Glomerular visceral epithelial cell (primary cell): ENCODE measurements around the gene LYZ.
A peak's percentile ranks its signal among the peaks of the same experiment; 100 is the strongest.
"Not testable (repeated sequence)": the region's sequence is repeated elsewhere in the genome, so short reads cannot be mapped to it uniquely, and the experiment has no call there.

Experiments used
- DNase-seq: peaks from one replicate; pipeline ENCODE4 v3.0.0-alpha.2; 2016; ENCODE audit errors: extremely low spot score

Gene LYZ

GRCh38 chr12:69348162-69348938 lies at the start of gene LYZ:
Gene LYZ (plus strand): TSS chr12:69348381. CDS start chr12:69348409, 28 bp downstream.
- no peak for DNase-seq

DNA sequence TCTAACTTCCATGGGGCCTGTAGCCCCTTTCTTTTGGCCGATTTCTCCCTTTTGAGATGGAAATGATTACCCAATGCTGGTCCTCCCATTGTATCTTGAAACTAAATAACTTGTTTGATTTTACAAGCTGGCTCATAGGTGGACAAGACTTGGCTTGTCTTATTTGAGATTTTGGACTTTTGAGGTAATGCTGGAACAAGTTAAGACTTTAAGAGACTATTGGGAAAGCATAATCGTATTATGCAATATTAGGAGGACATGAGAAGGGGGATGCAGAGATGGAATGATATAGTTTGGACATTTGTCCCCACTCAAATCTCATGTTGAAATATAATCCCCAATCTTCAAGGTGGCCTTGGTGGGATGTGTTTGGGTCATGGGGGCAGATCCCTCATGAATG lies 49.2 kb upstream of the LYZ start:
- no peak for DNase-seq

DNA sequence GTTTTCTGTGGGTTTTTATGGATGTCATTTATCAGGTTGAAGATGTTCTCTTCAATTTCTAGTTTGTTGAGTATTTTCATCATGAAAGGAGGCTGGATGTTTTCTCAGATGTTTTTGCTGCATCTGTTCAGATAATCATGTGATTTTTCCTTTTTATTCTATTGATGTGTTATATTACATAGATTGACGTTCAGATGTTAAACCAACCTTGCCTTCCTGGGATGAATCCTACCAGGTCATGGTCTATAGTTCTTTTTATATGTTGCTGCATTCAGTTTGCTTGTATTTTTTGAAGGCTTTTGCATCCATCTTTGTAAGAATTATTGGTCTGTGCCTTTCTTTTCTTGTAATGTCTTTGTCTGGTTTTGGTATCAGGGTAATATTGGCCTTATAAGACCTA lies 43.9 kb upstream of the LYZ start:
- DNase-seq = no peak

- no peak for DNase-seq
Measured at GRCh38 chr12:69309461-69309860, 38.7 kb upstream of the LYZ start.

GRCh38 chr12:69313209-69313608 lies 35.0 kb upstream of the LYZ start:
- DNase-seq = no peak

DNA sequence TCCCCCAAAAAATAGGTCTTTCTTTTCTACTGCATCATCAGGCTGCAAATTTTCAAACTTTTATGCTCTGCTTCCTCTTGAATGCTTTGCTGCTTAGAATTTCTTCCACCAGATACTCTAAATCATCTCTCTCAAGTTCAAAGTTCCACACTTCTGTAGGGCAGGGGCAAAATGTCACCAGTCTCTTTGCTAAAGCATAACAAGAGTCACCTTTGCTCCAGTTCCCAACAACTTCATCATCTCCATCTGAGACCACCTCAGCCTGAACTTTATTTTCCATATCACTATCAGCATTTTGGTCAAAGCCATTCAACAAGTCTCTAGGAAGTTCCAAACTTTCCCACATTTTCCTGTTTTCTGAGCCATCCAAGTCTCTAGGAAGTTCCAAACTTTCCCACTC lies 31.4 kb upstream of the LYZ start:
- not testable (repeated sequence) for DNase-seq

DNA sequence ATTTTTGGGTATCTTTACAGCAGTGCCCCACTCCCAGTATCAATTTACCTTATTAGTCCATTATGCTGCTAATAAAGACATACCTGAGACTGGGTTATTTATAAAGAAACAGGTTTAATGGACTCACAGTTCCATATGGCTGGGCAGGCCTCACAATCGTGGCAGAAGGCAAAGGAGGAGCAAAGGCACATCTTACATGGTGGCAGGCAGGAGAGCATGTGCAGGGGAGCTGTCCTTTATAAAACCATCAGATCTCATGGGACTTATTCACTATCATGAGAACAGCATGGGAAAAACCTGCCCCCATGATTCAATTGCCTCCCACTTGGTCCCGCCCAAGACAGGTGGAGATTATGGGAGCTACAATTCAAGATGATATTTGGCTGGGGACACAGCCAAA lies 30.9 kb upstream of the LYZ start:
- not testable (repeated sequence) for DNase-seq

GRCh38 chr12:69318225-69318624 lies 30.0 kb upstream of the LYZ start:
- no peak for DNase-seq

GRCh38 chr12:69321351-69321750 lies 26.8 kb upstream of the LYZ start:
- DNase-seq = no peak

DNA sequence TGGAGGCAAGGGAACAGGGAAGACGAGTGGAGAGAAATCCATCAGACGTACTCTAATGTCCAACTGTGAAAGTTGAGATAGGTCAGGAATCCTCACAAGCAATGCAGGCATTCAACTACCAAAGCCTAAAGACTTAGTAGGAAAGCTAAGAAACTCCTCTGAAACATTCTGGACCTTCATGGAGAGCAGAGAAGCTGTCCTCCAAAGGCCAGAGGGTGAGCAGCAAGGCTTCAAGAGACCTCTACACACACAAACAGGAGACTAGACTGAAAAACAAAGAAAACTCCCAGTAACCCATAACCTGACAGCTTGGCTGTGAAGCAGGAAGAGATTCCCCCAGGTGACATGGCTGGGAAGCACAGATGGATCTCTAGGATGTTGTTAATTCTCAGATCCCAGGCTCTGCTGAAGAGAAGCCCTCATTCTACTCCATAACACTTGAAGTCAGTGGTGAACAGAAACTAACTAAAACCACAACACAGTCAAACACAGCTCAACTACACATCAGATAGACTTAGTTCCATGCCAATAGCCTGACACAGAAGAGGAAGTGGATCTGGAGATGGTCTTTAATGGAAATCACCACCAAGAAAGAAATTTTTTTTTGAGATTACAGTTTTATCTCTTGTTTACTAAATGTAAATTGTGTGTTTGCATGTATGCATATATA lies 23.2 kb upstream of the LYZ start:
- no peak for DNase-seq

DNA sequence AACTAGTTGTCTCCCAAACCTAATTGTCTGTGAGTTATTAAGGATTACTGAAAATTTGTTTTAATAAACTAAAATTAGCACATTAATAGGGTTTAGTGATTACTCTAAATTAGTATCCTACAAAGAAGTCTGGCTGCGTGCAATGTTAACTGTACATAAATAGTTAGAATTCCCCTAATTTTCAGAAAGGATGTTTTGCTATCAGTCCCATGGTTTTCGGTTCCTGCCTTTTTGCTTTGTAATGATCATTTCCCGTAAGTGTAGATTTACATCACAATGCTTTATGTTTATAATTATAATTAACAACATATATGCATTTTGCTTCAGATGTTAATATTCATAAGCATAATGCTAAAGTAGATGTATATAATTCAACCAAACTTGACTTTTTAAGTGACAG lies 19.8 kb upstream of the LYZ start:
- no peak for DNase-seq

DNA sequence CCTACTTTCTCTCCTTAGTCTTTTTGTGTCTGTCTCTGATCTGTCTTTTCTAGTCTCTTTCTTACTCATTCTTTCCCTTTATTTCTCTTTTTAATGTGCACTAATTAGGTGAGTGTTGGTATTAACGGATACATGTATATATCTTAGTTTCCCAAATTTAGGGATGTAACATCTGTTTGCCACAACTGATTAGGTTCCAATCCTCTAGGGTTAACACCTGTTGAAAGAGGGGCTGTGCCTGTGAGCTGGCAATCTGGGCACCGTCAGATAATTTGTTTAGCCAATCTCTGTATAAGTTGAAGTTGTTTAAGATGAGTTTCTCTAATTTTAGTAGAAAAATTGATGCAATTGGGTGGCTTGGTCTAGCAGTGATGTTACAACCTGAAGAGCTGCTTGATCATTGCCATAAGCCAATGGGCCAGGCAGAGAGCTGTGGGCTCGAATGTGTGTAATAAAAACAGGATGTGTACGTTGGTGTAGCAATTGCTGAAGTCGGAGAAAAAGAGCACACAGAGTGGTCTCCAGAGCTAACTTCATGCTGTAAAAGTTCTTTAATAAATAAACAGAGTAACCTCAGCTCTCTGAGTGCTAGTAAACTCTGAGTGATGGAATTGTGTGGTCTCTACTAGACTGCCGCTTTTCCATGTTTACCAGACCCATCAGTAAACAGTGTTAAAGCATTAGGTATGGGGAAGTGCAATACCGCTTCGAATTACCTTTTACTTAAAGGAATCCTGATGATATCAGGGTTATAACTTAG lies 18.3 kb upstream of the LYZ start:
- no peak for DNase-seq

GRCh38 chr12:69330475-69331473 lies 17.4 kb upstream of the LYZ start:
- peak; percentile 8 for DNase-seq

DNA sequence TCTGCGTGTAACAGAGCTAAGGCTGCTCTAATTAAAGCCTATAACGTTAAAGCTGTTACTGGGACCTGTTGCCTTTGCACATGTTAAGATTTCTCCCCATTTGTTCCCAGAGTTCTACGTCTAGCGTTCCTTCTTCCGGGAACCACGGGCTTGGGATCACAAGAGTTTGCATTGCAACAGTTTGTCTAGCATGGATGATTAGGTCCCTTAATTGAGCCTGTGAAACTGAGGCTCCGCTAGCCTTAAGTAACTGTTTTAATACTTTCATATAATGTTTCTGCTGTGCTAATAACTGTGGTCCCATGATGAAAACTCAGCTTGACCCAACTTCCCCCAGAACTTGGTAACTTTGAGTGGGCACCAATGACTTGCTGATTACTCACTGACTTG lies 16.7 kb upstream of the LYZ start:
- DNase-seq = no peak

DNA sequence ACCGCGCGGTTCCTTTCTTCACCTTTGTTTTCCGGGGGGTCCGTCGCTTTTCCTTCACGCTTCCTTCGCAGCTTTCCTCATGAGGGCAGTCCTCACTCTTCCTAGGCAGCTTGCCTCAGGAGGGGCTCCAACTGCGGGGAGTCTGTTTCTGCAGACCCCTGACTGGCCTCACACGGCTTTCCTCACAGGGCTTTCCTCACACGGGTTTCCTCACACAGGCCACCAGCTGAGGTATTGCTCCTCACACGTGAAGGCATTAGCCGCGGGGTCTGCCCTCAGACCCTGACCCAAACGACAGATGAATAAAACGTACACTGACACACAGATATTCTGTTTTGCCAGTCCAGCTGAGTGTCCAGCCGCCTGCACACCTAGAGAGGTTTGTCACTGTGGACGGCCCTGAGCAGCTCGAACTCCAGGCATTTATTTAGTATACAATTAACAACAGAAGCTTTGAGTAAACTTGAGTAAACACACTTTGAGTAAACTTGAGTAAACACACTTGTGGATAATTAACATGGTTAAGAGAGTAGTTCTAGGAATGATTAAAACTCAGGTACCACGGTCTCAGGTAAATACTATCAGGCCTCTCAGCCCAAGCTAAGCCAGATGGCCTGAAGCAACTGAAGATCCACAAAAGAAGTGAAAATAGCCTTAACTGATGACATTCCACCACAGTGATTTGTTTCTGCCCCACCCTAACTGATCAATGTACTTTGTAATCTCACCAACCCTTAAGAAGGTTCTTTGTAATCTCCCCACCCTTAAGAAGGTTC lies 16.1 kb upstream of the LYZ start:
- DNase-seq = no peak

DNA sequence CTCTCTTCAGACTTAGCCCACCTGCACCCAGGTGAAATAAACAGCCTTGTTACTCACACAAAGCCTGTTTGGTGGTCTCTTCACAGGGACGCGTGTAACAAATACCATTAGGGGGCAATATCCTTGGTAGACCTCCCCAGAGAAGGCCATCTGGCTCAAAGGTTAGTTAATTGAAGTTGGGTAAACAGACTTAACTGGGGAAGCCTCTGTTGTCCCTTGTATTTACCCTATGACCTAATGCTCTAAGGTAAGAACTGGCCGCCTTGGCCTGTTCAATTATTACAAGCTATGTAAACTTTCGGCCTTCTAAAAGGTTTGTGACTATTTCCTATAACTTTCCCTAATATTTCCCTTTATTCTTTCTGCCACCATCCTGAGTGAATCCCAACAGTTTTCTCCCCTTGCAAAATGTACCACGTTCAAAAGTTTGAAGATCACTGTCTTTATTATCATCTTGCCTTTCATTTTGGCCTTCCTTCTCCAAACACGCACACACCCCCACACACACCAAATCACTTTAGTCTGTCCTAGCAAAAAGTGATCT lies 15.3 kb upstream of the LYZ start:
- DNase-seq = no peak

DNA sequence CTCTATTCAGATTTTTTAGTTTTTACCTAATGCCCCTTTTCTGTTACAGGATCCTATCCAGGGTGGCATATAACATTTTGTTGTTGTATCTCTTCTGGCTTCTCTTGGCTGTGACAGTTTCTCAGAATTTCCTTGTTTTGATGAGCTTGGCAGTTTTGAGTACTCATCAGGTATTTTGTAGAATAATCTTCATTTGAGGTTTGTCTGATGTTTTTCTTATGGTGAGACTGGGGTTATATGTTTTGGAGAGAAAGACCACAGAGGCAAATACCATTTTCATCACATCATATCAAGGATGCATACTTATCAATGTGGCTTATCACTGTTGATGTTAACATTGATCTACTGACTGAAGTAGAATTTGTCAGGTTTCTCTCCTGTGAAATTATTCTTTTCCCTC lies 14.0 kb upstream of the LYZ start:
- no peak for DNase-seq

- DNase-seq = no peak
Measured at GRCh38 chr12:69337311-69338090, 10.7 kb upstream of the LYZ start.

DNA sequence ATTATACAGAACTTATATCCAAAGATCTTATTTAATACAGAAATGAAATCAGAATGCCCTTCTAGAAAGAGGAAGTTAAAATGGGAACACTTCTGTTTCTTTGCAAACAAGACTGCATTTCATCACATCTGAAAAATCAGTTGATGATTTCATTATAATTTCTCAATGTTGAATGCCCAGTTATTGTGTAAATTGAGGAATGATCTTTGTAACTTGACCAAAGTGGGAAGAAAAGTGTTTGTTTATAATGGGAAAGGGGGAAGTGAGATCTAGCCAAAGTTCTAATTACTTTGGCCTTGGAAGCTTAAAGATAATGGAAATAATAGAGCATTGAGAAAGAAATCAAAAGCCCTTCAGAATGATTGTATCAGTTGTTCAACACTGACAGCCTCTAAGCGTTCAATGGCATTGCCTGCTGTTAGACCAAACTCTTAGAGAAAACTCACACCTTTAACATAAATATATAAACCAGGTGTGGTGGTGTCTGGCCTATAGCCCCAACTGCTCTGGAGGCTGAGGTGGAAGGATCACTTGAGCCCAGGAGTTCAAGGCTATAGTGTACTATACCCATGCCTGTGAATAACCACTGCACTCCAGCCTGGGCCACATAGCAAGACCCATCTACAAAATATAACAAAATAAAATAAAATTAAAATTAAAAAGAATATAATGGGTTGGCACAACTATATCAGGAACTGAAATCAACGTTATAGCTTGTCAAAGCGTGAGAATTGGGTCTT lies 9.9 kb upstream of the LYZ start:
- DNase-seq = no peak
